ENCODE measurements around the gene WDFY1. TPM values are rescaled to one million over a fixed set of nuclear protein-coding genes. Genes with fewer than 3 reads are reported as not detected.

Gene WDFY1
- total RNA-seq, 1 experiment from 2014 or later = 37.5 TPM

DNA sequence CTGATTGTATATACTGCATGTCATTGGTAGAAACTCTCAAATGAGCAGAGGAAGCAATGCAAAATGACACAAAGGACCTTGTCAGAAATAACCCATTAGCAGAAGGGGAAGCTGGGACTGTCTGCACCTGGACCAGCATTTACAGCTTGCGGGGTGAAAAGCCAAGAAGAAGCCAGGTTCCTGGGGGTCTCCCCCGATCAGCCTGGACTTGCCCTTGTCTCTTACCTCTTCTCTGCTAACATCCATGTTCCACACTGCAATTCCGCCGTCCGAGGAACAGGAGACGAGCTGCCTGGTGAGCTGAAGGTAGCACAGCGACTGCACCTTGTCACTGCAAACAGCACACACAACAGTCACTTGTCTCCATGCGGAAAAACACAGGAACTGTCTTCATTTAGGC is 51.1 kb downstream of the WDFY1 start:
- Mint-ChIP-seq H3K27ac (ENCODE audit: unreplicated experiment) (no peak overlapping the region), H3K36me3 (ENCODE audit: insufficient read depth, unreplicated experiment) (peaks cover 26% of the 10 kb centered on the region), H3K27me3 (ENCODE audit: unreplicated experiment) (no peaks in the 10 kb centered on the region), H3K4me3 (ENCODE audit: low read depth, unreplicated experiment) (no peak overlapping the region), H3K9me3 (ENCODE audit: low read depth, unreplicated experiment) (no peaks in the 10 kb centered on the region), H3K4me1 (ENCODE audit: low read depth, unreplicated experiment) (peaks cover 22% of the 10 kb centered on the region)
- intact Hi-C loops (cut with micrococcal nuclease; ENCODE audit: unreplicated experiment) = no loop called here
- CTCF ChIA-PET = no interaction called here
- TF ChIP-seq, protein P1, sequence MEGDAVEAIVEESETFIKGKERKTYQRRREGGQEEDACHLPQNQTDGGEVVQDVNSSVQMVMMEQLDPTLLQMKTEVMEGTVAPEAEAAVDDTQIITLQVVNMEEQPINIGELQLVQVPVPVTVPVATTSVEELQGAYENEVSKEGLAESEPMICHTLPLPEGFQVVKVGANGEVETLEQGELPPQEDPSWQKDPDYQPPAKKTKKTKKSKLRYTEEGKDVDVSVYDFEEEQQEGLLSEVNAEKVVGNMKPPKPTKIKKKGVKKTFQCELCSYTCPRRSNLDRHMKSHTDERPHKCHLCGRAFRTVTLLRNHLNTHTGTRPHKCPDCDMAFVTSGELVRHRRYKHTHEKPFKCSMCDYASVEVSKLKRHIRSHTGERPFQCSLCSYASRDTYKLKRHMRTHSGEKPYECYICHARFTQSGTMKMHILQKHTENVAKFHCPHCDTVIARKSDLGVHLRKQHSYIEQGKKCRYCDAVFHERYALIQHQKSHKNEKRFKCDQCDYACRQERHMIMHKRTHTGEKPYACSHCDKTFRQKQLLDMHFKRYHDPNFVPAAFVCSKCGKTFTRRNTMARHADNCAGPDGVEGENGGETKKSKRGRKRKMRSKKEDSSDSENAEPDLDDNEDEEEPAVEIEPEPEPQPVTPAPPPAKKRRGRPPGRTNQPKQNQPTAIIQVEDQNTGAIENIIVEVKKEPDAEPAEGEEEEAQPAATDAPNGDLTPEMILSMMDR (IDR thresholded peaks at IDR 0.05; ENCODE audit: unreplicated experiment) = no peak
- no TSS peak for BruUV-seq (replicated peaks)
- DNase-seq = no peak

DNA sequence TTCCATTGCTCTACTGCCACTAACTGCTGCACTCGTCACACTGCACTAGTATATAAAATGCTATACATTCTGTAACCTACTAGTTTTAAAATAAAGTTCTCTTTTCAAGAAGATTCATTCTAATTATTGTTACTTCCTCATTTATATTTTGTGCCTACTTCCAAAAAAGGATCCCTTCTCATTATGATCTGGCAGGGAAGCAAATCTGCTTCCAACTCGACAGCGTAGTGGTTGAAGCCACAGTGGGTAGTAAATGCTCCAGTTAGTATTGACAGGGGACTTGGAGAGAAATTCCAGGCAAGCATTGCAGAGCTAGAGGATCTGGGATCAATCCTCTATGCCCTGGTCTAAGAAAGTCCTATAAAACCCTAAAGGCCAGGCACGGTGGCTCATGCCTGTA is 54.4 kb downstream of the WDFY1 start:
- no peak for DNase-seq
- BruUV-seq (replicated peaks) = no TSS peak
- H3K36me3 Mint-ChIP-seq (ENCODE audit: insufficient read depth, unreplicated experiment) = peaks cover 14% of the 10 kb centered on the region
- H3K9me3 Mint-ChIP-seq (ENCODE audit: low read depth, unreplicated experiment) = no peaks in the 10 kb centered on the region
- CTCF ChIA-PET = interaction anchor here (1.0 kb wide), 1 partner anchor 19 kb away, joined by 3 read pairs; no protein-coding TSS in a partner anchor
- H3K27me3 Mint-ChIP-seq (ENCODE audit: unreplicated experiment) = no peaks in the 10 kb centered on the region
- peaks cover 12% of the 10 kb centered on the region for H3K4me1 Mint-ChIP-seq (ENCODE audit: low read depth, unreplicated experiment)
- H3K4me3 Mint-ChIP-seq (ENCODE audit: low read depth, unreplicated experiment) = no peak overlapping the region
- TF ChIP-seq, protein P1 (IDR thresholded peaks at IDR 0.05; ENCODE audit: unreplicated experiment) = no peak
- intact Hi-C loops (cut with micrococcal nuclease; ENCODE audit: unreplicated experiment) = no loop called here
- H3K27ac Mint-ChIP-seq (ENCODE audit: unreplicated experiment) = no peak overlapping the region

DNA sequence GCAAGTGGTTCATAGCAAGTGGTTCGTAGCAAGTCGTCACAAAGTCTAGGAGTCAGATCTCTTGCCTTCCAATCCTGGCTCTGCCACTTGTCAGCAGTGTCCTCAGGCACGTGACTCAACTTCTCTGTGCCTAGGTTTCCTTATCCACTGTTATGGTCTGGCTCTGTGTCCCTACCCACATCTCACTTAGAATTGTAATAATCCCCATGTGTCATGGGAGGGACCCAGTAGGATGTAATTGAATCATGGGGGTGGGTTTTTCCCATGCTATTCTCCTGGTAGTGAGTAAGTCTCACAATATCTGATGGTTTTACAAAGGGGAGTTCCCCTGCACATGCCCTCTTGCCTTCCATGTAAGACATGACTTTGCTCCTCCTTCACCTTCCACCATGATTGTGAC is 55.9 kb downstream of the WDFY1 start:
- peaks cover 18% of the 10 kb centered on the region for H3K36me3 Mint-ChIP-seq (ENCODE audit: insufficient read depth, unreplicated experiment)
- CTCF ChIA-PET = no interaction called here
- BruUV-seq (replicated peaks) = no TSS peak

DNA sequence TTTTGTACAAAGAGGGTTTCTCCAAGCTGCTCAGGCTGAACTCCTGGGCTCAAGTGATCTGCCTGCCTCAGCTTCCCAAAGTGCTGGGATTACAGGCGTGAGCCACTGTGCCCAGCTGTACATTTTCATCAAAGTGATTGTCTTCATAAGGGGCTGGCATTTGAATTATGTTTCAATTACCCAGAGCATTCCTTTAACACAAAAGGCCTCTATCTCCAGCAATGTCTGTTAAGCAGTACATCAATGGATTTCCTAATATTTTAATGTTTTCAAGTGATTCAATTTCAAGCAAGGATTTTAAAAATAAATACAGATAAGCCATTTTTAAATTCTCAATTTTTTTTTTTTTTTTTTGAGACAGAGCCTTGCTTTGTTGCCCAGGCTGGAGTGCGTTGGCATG is 56.9 kb downstream of the WDFY1 start:
- DNase-seq = no peak
- intact Hi-C loops (cut with micrococcal nuclease; ENCODE audit: unreplicated experiment) = no loop called here
- no peak overlapping the region for H3K27ac Mint-ChIP-seq (ENCODE audit: unreplicated experiment)
- CTCF ChIA-PET = no interaction called here
- H3K27me3 Mint-ChIP-seq (ENCODE audit: unreplicated experiment) = no peaks in the 10 kb centered on the region
- no peak overlapping the region for H3K4me3 Mint-ChIP-seq (ENCODE audit: low read depth, unreplicated experiment)
- BruUV-seq (replicated peaks) = no TSS peak
- H3K36me3 Mint-ChIP-seq (ENCODE audit: insufficient read depth, unreplicated experiment) = peaks cover 16% of the 10 kb centered on the region
- TF ChIP-seq, protein P1 (IDR thresholded peaks at IDR 0.05; ENCODE audit: unreplicated experiment) = no peak
- H3K9me3 Mint-ChIP-seq (ENCODE audit: low read depth, unreplicated experiment) = no peaks in the 10 kb centered on the region
- H3K4me1 Mint-ChIP-seq (ENCODE audit: low read depth, unreplicated experiment) = no peaks in the 10 kb centered on the region

More for the DNA sequence above, 55.9 kb downstream of the WDFY1 start:
- Mint-ChIP-seq H3K4me3 (ENCODE audit: low read depth, unreplicated experiment) (no peak overlapping the region), H3K27ac (ENCODE audit: unreplicated experiment) (no peak overlapping the region), H3K9me3 (ENCODE audit: low read depth, unreplicated experiment) (no peaks in the 10 kb centered on the region), H3K27me3 (ENCODE audit: unreplicated experiment) (no peaks in the 10 kb centered on the region), H3K4me1 (ENCODE audit: low read depth, unreplicated experiment) (no peaks in the 10 kb centered on the region)
- no peak for DNase-seq
- intact Hi-C loops (cut with micrococcal nuclease; ENCODE audit: unreplicated experiment) = no loop called here
- TF ChIP-seq, protein P1 (IDR thresholded peaks at IDR 0.05; ENCODE audit: unreplicated experiment) = no peak

All from Calu3 (cell line).